GM13976 (cell line): ENCODE results near the gene TLR5.

Experiments
- DNase-seq: peaks from one replicate; pipeline ENCODE4 v3.0.0; 2012; ENCODE audit warnings: low spot score
- in situ Hi-C: fragments of 300-500 bp; cut with MboI; formaldehyde crosslinking; loops from one replicate; pipeline ENCODE4 v1.12.0; 2022; ENCODE audit warnings: low sequenced_read_pairs, mixed read lengths, inconsistent platforms; ENCODE audit not compliant: unreplicated experiment
- TF ChIP-seq, protein P1 (sequence below): IDR thresholded peaks from 2 replicates; pipeline ENCODE4 v1.5.1; 2012; ENCODE audit warnings: borderline replicate concordance, mild to moderate bottlenecking; ENCODE audit not compliant: insufficient read depth; ENCODE audit errors: extremely low read depth, missing control alignments, control extremely low read depth

Gene TLR5

DNA sequence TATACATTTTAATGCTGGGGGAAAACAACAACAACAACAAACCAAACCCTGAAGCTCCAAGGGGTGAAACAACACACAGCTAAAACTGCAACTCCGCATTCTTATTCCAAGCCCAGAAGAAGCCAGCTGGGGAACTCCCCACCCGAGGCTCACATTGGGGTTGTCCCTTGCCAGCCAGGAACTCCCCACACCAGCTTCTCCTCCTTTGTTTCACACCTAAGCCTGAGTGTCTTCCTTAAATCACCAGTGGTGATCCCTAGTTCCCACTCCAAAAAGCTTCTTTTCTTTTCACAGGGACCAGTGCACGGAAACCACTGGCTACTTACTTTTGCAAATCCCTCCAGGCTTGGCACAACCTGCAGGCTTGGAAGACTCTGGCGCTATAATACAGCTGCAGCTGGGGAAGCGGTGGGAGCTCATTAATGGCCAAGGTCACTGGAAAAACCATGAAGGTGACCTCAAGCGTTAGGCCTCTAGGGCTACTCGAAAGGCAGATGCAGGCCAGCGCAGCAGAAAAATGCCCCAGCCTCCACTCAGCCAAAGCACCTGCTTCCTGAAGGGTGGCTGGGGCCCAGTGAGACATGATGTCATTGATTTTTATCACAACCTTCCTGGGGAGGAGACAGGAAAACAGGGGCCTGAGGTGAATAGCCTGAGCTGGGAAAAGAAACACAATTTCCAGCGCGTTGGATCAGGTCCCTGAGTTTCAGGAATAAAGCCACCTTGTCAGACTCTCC, 40.1 kb downstream of the TLR5 start:
- in situ Hi-C loops, result no loop called here
- TF ChIP-seq, protein P1, sequence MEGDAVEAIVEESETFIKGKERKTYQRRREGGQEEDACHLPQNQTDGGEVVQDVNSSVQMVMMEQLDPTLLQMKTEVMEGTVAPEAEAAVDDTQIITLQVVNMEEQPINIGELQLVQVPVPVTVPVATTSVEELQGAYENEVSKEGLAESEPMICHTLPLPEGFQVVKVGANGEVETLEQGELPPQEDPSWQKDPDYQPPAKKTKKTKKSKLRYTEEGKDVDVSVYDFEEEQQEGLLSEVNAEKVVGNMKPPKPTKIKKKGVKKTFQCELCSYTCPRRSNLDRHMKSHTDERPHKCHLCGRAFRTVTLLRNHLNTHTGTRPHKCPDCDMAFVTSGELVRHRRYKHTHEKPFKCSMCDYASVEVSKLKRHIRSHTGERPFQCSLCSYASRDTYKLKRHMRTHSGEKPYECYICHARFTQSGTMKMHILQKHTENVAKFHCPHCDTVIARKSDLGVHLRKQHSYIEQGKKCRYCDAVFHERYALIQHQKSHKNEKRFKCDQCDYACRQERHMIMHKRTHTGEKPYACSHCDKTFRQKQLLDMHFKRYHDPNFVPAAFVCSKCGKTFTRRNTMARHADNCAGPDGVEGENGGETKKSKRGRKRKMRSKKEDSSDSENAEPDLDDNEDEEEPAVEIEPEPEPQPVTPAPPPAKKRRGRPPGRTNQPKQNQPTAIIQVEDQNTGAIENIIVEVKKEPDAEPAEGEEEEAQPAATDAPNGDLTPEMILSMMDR, result no peak
- DNase-seq, result no peak

DNA sequence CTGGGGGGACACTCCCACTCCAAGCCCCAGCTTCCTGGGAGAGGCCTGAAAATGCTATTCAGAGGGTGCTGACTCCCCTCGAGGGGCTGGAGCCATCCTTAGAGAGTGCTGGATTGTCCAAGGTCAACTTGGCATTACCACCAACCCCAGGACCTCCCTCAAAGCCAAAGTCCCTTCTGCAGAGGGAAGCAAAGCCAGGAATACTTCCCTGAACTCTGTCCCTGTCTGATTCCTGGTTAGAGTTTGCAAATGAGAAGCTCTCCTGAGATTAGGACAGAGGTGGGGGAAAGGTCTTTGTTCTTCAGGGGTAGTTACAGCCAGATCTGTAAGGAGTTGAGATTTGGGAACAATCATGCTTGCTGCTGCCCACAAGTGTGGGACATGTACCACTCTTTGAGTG, 45.3 kb downstream of the TLR5 start:
- TF ChIP-seq, protein P1, result no peak
- in situ Hi-C loops, result loop anchor here (10.0 to 25.0 kb wide), 2 partner anchors 303 to 635 kb away; no protein-coding TSS in a partner anchor
- DNase-seq, result no peak

DNA sequence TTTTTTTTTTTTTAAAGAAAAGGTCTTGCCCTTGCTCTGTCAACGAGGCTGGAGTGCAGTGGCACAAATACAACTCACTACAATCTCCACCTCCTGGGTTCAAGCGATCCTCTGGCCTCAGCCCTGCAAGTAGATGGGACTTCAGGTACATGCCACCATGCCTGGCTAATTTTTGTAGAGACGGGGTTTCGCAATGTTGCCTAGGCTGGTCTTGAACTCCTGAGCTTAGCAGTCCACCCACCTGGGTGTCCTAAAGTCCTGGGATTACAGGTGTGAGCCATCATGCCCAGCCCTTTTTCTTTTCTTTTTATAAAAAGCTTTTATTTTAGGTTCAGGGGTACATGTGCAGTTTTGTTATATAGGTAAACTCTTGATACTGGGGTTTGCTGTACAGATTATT, 47.2 kb downstream of the TLR5 start:
- in situ Hi-C loops, result loop anchor here (10.0 to 25.0 kb wide), 2 partner anchors 301 to 634 kb away; no protein-coding TSS in a partner anchor
- TF ChIP-seq, protein P1, result no peak
- DNase-seq, result no peak

DNA sequence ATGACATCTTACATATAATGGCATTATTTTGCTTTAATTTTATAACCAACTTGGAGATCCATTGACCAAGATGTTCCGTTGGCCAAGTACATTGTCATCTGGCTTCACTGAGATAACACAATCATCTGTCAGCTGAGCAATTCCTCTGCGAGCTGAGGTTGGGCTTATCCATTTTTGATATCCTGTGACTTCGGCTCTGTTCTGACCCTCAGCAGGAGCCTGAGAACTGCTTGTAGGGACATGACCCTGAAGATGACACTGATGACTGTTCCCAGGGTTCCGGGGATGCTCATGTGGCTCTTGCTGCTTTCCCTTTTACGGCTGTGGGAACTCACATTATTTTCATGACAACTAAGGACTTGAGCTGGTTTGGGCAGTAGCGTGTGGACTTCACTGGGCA, 51.2 kb downstream of the TLR5 start:
- no peak for DNase-seq
- in situ Hi-C loops, result loop anchor here (10.0 to 25.0 kb wide), 2 partner anchors 297 to 630 kb away; no protein-coding TSS in a partner anchor
- TF ChIP-seq, protein P1, result no peak

DNA sequence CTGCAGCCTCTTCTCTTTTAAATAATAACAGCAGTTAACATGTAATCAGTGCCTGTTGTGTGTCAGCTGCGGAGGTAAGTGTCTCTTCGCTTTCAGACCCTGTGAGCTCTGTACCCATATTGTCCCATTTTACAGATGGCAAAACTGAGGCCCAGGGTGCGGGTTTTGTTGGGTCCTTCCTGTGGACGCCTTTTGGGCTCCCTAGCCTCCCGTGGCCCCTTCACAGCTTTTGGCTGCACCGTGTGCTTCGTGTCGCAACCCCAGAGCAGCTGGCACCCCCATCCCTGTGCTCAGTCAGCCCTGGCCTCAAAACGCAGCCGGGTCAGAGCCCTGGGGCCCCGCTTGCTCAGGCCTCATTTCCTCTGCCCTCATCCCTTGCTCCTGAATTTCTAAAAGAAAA, 53.8 kb downstream of the TLR5 start:
- TF ChIP-seq, protein P1, result no peak
- in situ Hi-C loops, result loop anchor here (25.0 kb wide), 1 partner anchor 627 kb away; no protein-coding TSS in a partner anchor

DNA sequence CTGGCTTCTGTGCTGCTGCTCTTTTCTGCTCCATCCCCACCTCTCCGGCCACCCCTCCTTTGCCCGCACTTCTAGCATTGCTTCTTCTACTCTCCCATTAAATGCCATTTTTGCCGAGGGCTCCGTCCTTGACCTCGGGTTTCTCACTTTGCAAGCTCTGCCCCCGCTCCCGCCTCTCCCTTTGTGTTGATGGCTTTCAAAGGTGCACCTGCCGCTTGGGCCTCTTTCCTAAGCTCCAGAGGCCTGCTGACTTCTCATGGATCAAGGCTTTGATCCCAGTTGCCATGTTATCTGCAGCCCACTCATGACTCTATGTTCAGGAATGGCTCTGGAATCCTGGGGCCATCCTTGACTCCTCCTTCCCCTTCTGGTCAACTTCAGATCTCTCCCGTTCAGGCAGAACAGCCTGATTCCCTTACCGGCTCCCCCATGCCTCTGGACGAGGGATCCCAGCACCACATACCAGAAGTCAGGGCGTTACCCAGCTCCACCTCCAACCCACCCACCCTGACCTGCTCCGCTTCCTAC, 54.3 kb downstream of the TLR5 start:
- DNase-seq, result no peak
- in situ Hi-C loops, result loop anchor here (25.0 kb wide), 1 partner anchor 626 kb away; no protein-coding TSS in a partner anchor

More for the DNA sequence above, 53.8 kb downstream of the TLR5 start:
- DNase-seq, result no peak

More for the DNA sequence above, 54.3 kb downstream of the TLR5 start:
- TF ChIP-seq, protein P1, result no peak
